Naive thymus-derived CD4-positive, alpha-beta T cell (primary cell): Measurements from ENCODE around the gene ATF3. TPM values are rescaled to one million over a fixed set of nuclear protein-coding genes. Genes with fewer than 3 reads are reported as not detected.
"Not testable (repeated sequence)": the region's sequence is repeated elsewhere in the genome, so short reads cannot be mapped to it uniquely, and the experiment has no call there.

Experiments used
- ATAC-seq: fragments of 150-1000 bp; cut with Tn5 transposase; 2 replicates; pipeline ENCODE4 v1.10.0; 2021; ENCODE audit warnings: mild to moderate bottlenecking, moderate library complexity
- CTCF ChIA-PET: fragments of 350-600 bp; sonication (Branson Sonifier 250); formaldehyde crosslinking; loops from one replicate; lab custom pipeline; 2021; ENCODE audit warnings: antibody characterized with exemption; lab: Charles Lee
- POLR2A ChIA-PET: fragments of 350-600 bp; sonication (Branson Sonifier 250); formaldehyde crosslinking; loops from one replicate; lab custom pipeline; 2021; ENCODE audit warnings: antibody characterized with exemption, inconsistent platforms; lab: Charles Lee
- DNase-seq, 9 donors: peaks; one replicate each; pipeline versions ENCODE4 v3.0.0 to v3.0.0-alpha.2; 2020 to 2022; ENCODE audit warnings: mixed read lengths in 1 of 9
- H3K27ac ChIP-seq: one replicate; pipeline ENCODE4 v1.7.0; 2013; ENCODE audit warnings: mild to moderate bottlenecking, low read depth, low read length, moderate library complexity
- H3K27me3 ChIP-seq, 2 donors: one replicate each; pipeline ENCODE4 v1.7.0; 2013; ENCODE audit warnings: low read length in 2 of 2, mild to moderate bottlenecking in 2 of 2, moderate library complexity in 2 of 2; ENCODE audit not compliant: control insufficient read depth in 2 of 2, insufficient read depth in 2 of 2
- H3K36me3 ChIP-seq, 3 experiments: 1 replicate in 2 of 3; 2 replicates in 1 of 3; pipeline ENCODE4 v1.7.0; 2013; ENCODE audit warnings: low read length in 3 of 3, mild to moderate bottlenecking in 3 of 3, moderate library complexity in 1 of 3; ENCODE audit not compliant: insufficient read depth in 3 of 3, control insufficient read depth in 2 of 3
- H3K4me1 ChIP-seq, 2 donors: one replicate each; pipeline ENCODE4 v1.7.0; 2013; ENCODE audit warnings: low read length in 2 of 2, mild to moderate bottlenecking in 2 of 2, moderate library complexity in 1 of 2; ENCODE audit not compliant: control insufficient read depth in 2 of 2, insufficient read depth in 2 of 2
- H3K4me3 ChIP-seq: 2 replicates; pipeline ENCODE4 v1.7.0; 2013; ENCODE audit warnings: mild to moderate bottlenecking, low read length
- H3K9me3 ChIP-seq, 3 experiments: 1 replicate in 2 of 3; 2 replicates in 1 of 3; pipeline ENCODE4 v1.7.0; 2013; ENCODE audit warnings: low read length in 3 of 3; ENCODE audit not compliant: control insufficient read depth in 2 of 3
- H3K27ac Mint-ChIP-seq, 9 donors: one replicate each; pipeline ENCODE4 v1.8.0; 2020 to 2022; ENCODE audit warnings: mixed read lengths in 9 of 9, mild to moderate bottlenecking in 8 of 9, moderate library complexity in 5 of 9, inconsistent platforms in 2 of 9
- H3K27me3 Mint-ChIP-seq, 5 donors: one replicate each; pipeline ENCODE4 v1.8.0; 2021 to 2022; ENCODE audit warnings: mixed read lengths in 5 of 5, mild to moderate bottlenecking in 1 of 5
- H3K36me3 Mint-ChIP-seq, 5 donors: one replicate each; pipeline ENCODE4 v1.8.0; 2020 to 2022; ENCODE audit warnings: mixed read lengths in 5 of 5, mild to moderate bottlenecking in 3 of 5, inconsistent platforms in 1 of 5
- H3K4me1 Mint-ChIP-seq, 7 donors: one replicate each; pipeline ENCODE4 v1.8.0; 2020 to 2022; ENCODE audit warnings: mixed read lengths in 7 of 7, mild to moderate bottlenecking in 3 of 7, inconsistent platforms in 1 of 7
- H3K4me3 Mint-ChIP-seq, 10 donors: one replicate each; pipeline ENCODE4 v1.8.0; 2020 to 2022; ENCODE audit warnings: mild to moderate bottlenecking in 10 of 10, mixed read lengths in 10 of 10, moderate library complexity in 6 of 10, inconsistent platforms in 2 of 10
- H3K9me3 Mint-ChIP-seq, 11 donors: one replicate each; pipeline ENCODE4 v1.8.0; 2020 to 2022; ENCODE audit warnings: mixed read lengths in 11 of 11, mild to moderate bottlenecking in 4 of 11, inconsistent platforms in 1 of 11, moderate library complexity in 1 of 11
- intact Hi-C, 2 donors: fragments of 100-400 bp; cut with micrococcal nuclease; formaldehyde crosslinking; loops; one replicate each; pipeline ENCODE4 v1.15.1; 2023
- polyA plus RNA-seq, 2 donors: library from polyadenylated mRNA; unstranded; fragments of 300-500 nt; fragmentation: Illumina TruSeq; gene quantifications; one replicate each; pipeline ENCODE4 v1.2.3, GENCODE V29; 2021
- total RNA-seq, 6 experiments: library from RNA in 5 of 6; stranded (reverse) in 5 of 6; gene quantifications; 1 replicate in 5 of 6; 2 replicates in 1 of 6; pipeline ENCODE4 v1.2.3 and lab custom pipeline; 2021 to 2026

ATF3 gene
- total and polyA plus RNA-seq, 7 experiments from 2014 or later, result 0.57 to 83.4 (median 12.5) TPM; not detected in 2

DNA sequence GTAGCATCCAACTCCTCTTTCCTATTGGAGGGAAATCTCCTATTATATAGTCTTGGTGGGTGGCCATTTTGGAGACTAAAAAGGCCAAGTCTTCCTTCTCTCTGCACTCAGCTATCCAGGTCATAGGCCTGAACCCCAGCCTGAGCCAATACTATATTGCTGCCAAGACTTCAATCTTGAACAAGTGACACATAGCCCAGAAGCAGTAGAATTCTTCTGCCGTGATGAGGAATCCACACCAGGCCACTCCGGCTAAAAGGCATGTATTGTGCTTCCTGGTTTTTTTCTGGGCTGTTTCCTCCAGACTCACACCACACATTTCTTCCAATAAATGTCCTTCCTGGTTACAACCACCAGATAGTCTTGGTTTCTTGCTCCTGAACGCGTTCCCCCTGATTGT lies 43.0 kb downstream of the ATF3 start:
- no peaks in the 10 kb centered on the region for H3K36me3 Mint-ChIP-seq
- H3K4me3 ChIP-seq, result no peak overlapping the region
- peaks cover 0 to 21% (median 11%) of the 10 kb centered on the region in 5 donors for H3K27me3 Mint-ChIP-seq
- H3K4me1 ChIP-seq, result no peaks in the 10 kb centered on the region
- intact Hi-C loops, result no loop called here
- no peak overlapping the region for H3K4me3 Mint-ChIP-seq
- CTCF ChIA-PET, result no interaction called here
- H3K9me3 ChIP-seq, result no peaks in the 10 kb centered on the region
- peaks cover 0 to 3% (median 0%) of the 10 kb centered on the region in 11 donors for H3K9me3 Mint-ChIP-seq
- POLR2A ChIA-PET, result interaction anchor here (1.2 kb wide), 1 partner anchor 33 kb away, joined by 3 read pairs; no protein-coding TSS in a partner anchor
- H3K27ac ChIP-seq, result no peak overlapping the region
- ATAC-seq, result no peak
- H3K27me3 ChIP-seq, result no peaks in the 10 kb centered on the region
- no peaks in the 10 kb centered on the region for H3K36me3 ChIP-seq
- DNase-seq, result no peak
- H3K27ac Mint-ChIP-seq, result no peak overlapping the region
- H3K4me1 Mint-ChIP-seq, result no peaks in the 10 kb centered on the region

DNA sequence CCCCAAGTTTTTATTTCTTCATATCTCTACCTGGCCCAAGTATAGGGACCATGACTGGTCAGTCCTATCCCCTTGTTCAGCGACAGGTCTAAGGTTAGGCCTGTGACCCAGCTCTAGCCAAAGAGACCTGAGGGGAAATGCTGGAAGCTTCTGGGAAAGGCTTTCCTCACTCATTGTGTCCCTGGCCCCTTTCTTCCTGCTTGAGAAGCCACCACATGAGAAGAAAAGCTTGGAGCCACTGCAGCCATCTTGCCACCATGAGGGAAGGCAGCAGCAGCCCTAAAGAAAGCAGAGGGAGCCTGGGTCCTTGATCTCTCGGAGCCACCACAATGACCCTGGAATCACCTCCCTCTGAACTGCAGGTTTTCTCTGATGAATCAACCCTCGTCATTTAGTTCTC lies 43.4 kb downstream of the ATF3 start:
- no peaks in the 10 kb centered on the region for H3K36me3 ChIP-seq
- ATAC-seq (no peak), DNase-seq (no peak)
- no peak overlapping the region for H3K4me3 Mint-ChIP-seq
- H3K27me3 Mint-ChIP-seq, result peaks cover 0 to 21% (median 11%) of the 10 kb centered on the region in 5 donors
- H3K9me3 ChIP-seq, result no peaks in the 10 kb centered on the region
- H3K4me1 Mint-ChIP-seq, result no peaks in the 10 kb centered on the region
- no peaks in the 10 kb centered on the region for H3K4me1 ChIP-seq
- H3K36me3 Mint-ChIP-seq, result no peaks in the 10 kb centered on the region
- intact Hi-C loops, result no loop called here
- no peak overlapping the region for H3K27ac ChIP-seq
- no peak overlapping the region for H3K4me3 ChIP-seq
- ChIA-PET CTCF (no interaction called here), POLR2A (interaction anchor here (1.2 kb wide), 1 partner anchor 34 kb away, joined by 3 read pairs; no protein-coding TSS in a partner anchor)
- H3K27me3 ChIP-seq, result no peaks in the 10 kb centered on the region
- no peak overlapping the region for H3K27ac Mint-ChIP-seq
- peaks cover 0 to 3% (median 0%) of the 10 kb centered on the region in 11 donors for H3K9me3 Mint-ChIP-seq

DNA sequence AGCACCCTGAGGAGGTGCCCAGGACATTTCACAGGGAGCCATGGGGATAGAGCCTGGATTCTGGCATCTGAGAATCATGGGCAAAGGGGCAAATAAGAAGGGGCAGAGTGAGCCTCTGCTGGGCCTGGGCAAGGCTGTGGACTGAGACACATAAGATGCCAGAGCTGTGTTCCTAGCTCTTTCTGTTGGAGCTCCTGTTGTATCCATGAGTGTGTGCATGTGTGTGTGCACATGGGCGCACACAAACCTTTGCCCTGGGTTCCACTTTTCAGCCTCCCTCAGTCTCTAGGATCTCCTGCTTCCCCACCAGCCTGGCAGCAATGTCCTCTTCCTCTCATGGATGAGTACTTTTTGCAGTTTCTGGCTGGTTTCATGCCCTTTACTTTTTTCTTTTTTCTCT lies 44.0 kb downstream of the ATF3 start:
- Mint-ChIP-seq H3K9me3 (peaks cover 0 to 3% (median 0%) of the 10 kb centered on the region in 11 donors), H3K27ac (no peak overlapping the region), H3K27me3 (peaks cover 3 to 28% (median 11%) of the 10 kb centered on the region in 5 donors), H3K36me3 (no peaks in the 10 kb centered on the region), H3K4me1 (no peaks in the 10 kb centered on the region), H3K4me3 (no peak overlapping the region)
- Histone ChIP-seq H3K27me3 (no peaks in the 10 kb centered on the region), H3K36me3 (no peaks in the 10 kb centered on the region), H3K4me1 (no peaks in the 10 kb centered on the region), H3K27ac (no peak overlapping the region), H3K4me3 (no peak overlapping the region), H3K9me3 (no peaks in the 10 kb centered on the region)
- intact Hi-C loops, result no loop called here
- DNase-seq, result no peak
- ChIA-PET CTCF (interaction anchor here (0.6 kb wide), 1 partner anchor 450 kb away, joined by 3 read pairs; no protein-coding TSS in a partner anchor), POLR2A (no interaction called here)
- ATAC-seq, result no peak

DNA sequence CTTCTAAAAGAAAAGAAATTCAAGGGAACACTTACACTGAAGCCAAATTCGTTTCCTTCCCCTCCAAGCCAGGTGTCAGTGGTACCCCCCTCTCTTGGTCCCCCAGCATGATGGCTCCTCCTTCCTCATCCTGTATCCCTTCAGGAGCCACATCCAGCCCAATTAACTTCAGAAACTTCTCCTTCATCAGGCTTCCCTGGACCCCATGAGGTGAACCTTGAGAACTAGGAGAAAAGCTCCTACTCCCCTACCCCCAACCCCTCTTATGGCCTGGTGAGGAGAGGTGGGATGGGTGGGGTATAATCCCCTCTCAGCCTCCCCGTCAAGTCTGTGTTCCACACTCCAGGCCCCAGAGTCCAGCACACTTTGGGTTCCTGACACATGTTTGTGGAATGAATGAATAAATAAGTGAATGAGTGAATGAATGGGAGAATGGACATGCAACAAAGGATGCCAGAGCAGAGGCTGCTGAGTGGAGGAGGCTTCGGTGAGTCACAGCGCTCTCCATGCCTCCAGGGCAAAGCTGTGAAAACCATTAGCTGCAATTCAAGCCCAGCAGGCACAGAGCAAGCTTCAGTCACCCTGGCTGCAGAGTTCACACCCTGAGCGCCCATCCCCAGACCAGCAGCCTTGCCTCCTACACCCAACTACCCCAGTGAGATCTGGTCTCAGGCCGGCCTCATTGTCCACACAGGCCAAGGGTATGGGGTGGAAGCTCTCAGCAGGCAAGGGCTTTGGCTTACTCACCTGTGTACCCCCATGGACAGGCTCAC lies 47.3 kb downstream of the ATF3 start:
- no peak for ATAC-seq
- Histone ChIP-seq H3K27ac (no peak overlapping the region), H3K4me3 (no peak overlapping the region), H3K27me3 (no peaks in the 10 kb centered on the region), H3K36me3 (no peaks in the 10 kb centered on the region), H3K9me3 (no peaks in the 10 kb centered on the region), H3K4me1 (no peaks in the 10 kb centered on the region)
- H3K27ac Mint-ChIP-seq, result no peak overlapping the region
- H3K27me3 Mint-ChIP-seq, result peaks cover 12 to 34% (median 17%) of the 10 kb centered on the region in 5 donors
- POLR2A ChIA-PET, result no interaction called here
- no peaks in the 10 kb centered on the region for H3K36me3 Mint-ChIP-seq
- no peaks in the 10 kb centered on the region for H3K4me1 Mint-ChIP-seq
- CTCF ChIA-PET, result interaction anchor here (1.0 kb wide), 1 partner anchor 12 kb away, joined by 3 read pairs; no protein-coding TSS in a partner anchor
- intact Hi-C loops, result no loop called here
- peaks cover 0 to 3% (median 0%) of the 10 kb centered on the region in 11 donors for H3K9me3 Mint-ChIP-seq
- no peak overlapping the region for H3K4me3 Mint-ChIP-seq
- DNase-seq, result no peak

DNA sequence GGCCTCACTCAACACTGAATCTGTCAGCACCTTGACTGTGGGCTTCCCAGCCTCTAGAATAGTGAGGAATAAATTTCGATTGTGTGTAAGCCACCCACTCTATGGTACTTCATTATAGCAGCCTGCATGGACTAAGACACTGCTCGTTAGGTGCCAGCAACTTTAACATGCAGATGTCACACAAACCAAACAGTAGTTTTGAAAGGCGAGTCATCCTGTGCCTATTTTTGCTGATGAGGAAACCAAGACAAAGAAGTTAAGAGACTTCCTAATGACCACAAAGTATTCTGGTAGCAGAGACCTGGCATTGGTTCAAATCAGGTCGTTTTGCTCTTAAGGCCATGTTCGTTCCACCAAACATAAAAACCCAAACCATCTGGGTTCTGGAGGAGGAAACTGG lies 48.2 kb downstream of the ATF3 start:
- POLR2A ChIA-PET, result no interaction called here
- CTCF ChIA-PET, result no interaction called here

DNA sequence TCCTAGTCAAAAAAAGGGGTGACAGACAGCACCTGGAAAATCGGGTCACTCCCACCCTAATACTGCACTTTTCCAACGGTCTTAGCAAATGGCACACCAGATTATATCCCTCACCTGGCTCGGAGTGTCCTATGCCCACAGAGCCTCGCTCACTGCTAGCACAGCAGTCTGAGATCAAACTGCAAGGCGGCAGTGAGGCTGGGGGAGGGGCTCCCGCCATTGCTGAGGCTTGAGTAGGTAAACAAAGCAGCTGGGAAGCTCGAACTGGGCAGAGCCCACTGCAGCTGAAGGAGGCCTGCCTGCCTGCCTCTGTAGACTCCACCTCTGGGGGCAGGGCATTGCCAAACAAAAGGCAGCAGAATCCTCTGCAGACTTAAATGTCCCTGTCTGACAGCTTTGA lies 49.7 kb downstream of the ATF3 start:
- H3K36me3 Mint-ChIP-seq, H3K4me3 ChIP-seq, POLR2A ChIA-PET, H3K27ac ChIP-seq, H3K4me1 Mint-ChIP-seq, intact Hi-C loops, ATAC-seq, H3K9me3 Mint-ChIP-seq, DNase-seq, H3K4me1 ChIP-seq, H3K27me3 ChIP-seq, CTCF ChIA-PET, H3K4me3 Mint-ChIP-seq, H3K9me3 ChIP-seq, H3K36me3 ChIP-seq, H3K27ac Mint-ChIP-seq: not testable (repeated sequence)
- H3K27me3 Mint-ChIP-seq, result peaks cover 12 to 55% (median 21%) of the 10 kb centered on the region in 5 donors

More for the DNA sequence above, 48.2 kb downstream of the ATF3 start:
- H3K9me3 ChIP-seq, result no peaks in the 10 kb centered on the region
- Mint-ChIP-seq H3K27ac (no peak overlapping the region), H3K4me1 (no peaks in the 10 kb centered on the region), H3K9me3 (peaks cover 0 to 2% (median 0%) of the 10 kb centered on the region in 11 donors), H3K4me3 (no peak overlapping the region), H3K36me3 (no peaks in the 10 kb centered on the region), H3K27me3 (peaks cover 12 to 41% (median 21%) of the 10 kb centered on the region in 5 donors)
- H3K36me3 ChIP-seq, result no peaks in the 10 kb centered on the region
- ATAC-seq (no peak), DNase-seq (no peak)
- intact Hi-C loops, result no loop called here
- H3K4me1 ChIP-seq, result no peaks in the 10 kb centered on the region
- no peak overlapping the region for H3K27ac ChIP-seq
- no peaks in the 10 kb centered on the region for H3K27me3 ChIP-seq
- no peak overlapping the region for H3K4me3 ChIP-seq
